ENCODE measurements around the gene PAX5.
A peak's percentile ranks its signal among the peaks of the same experiment; 100 is the strongest.

The PAX5 gene

DNA sequence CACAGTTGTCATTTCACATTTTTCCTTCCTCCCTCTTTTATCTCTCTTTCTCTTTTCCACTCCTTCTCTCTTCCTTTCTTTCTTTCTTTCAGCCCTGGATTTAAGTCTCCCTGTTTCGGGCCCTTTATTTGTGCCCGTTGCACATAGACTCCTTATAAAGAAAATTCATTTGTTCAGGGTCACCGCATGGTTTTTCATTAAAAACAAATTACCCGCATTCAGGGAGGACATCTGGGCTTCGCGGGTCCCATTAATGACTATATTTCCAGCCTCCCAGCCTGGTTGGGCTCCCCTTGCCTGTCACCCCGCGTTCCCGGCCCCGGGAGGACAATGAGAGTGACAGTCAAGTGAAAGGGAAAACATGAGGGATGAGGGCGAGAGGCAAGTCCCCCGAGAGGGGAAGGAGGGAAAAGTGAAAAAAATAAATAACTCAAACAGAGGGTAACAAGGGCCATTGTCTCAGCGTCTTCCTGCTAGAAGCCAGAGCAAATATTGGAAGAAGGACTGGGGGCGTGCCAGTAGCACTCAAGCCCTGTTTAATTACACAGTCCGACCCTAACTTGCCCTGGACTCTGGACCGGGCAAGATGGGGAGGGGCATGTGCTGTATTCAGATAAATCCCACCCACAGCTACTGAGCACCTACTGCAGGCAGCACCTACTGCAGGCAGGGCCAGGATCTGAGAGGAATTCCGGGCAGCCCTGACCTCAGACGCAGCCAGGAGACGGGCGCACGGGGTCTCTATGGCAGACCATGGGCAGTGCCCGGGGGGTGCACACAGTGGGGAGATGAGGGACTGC lies 166.2 kb downstream of the PAX5 start:
- DNase-seq (ENCODE audit: extremely low read depth, low read depth): no peak

GRCh38 chr9:36867241-36867640 lies 166.8 kb downstream of the PAX5 start:
- TF ChIP-seq, protein P1, sequence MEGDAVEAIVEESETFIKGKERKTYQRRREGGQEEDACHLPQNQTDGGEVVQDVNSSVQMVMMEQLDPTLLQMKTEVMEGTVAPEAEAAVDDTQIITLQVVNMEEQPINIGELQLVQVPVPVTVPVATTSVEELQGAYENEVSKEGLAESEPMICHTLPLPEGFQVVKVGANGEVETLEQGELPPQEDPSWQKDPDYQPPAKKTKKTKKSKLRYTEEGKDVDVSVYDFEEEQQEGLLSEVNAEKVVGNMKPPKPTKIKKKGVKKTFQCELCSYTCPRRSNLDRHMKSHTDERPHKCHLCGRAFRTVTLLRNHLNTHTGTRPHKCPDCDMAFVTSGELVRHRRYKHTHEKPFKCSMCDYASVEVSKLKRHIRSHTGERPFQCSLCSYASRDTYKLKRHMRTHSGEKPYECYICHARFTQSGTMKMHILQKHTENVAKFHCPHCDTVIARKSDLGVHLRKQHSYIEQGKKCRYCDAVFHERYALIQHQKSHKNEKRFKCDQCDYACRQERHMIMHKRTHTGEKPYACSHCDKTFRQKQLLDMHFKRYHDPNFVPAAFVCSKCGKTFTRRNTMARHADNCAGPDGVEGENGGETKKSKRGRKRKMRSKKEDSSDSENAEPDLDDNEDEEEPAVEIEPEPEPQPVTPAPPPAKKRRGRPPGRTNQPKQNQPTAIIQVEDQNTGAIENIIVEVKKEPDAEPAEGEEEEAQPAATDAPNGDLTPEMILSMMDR (IDR thresholded peaks at IDR 0.05; ENCODE audit: low read depth, low read length): no peak
- DNase-seq (ENCODE audit: extremely low read depth, low read depth): no peak

More for the DNA sequence above, 166.2 kb downstream of the PAX5 start:
- TF ChIP-seq, protein P1 (IDR thresholded peaks at IDR 0.05; ENCODE audit: low read depth, low read length): no peak

DNA sequence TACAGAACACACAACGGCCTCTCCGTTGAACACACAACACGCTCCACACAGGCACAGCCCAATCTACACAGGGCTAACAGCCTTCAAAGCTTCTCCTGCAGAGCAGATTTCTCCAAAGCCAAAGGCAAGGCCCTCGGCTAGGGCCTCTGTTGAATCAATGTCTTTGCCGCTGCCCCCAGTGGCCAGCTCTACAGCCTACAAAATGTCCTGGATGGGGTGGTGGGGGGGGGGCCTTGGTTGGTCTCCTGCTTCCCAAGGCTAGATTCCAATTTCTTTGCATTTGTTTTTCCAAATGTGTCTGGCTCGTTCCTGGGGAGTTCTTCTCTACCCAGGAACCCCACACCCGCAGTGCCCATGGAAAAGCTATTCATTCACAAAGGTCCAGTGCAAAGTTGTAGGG lies 167.2 kb downstream of the PAX5 start:
- TF ChIP-seq, protein P1 (IDR thresholded peaks at IDR 0.05; ENCODE audit: low read depth, low read length): no peak
- no peak for DNase-seq (ENCODE audit: extremely low read depth, low read depth)

- TF ChIP-seq, protein P1 (IDR thresholded peaks at IDR 0.05; ENCODE audit: low read depth, low read length): no peak
- DNase-seq (ENCODE audit: extremely low read depth, low read depth): no peak
These were observed 168.1 kb downstream of the PAX5 start for GRCh38 chr9:36865731-36866635.

GRCh38 chr9:36864491-36865410 lies 169.3 kb downstream of the PAX5 start:
- TF ChIP-seq, protein P1 (IDR thresholded peaks at IDR 0.05; ENCODE audit: low read depth, low read length): no peak
- DNase-seq (ENCODE audit: extremely low read depth, low read depth): no peak

GRCh38 chr9:36862206-36863145 lies 171.6 kb downstream of the PAX5 start:
- DNase-seq (ENCODE audit: extremely low read depth, low read depth): no peak
- TF ChIP-seq, protein P1 (IDR thresholded peaks at IDR 0.05; ENCODE audit: low read depth, low read length): peak; percentile 63

Data from AG09319 (cell line).